ENCODE results near the gene SSU72. TPM values are rescaled to one million over a fixed set of nuclear protein-coding genes. Genes with fewer than 3 reads are reported as not detected.

The SSU72 gene
- total and polyA plus RNA-seq, 2 donors (not counting 3 experiments of a cell fraction or from before 2014, with no cell fraction given), result 85.9 to 129 TPM

DNA sequence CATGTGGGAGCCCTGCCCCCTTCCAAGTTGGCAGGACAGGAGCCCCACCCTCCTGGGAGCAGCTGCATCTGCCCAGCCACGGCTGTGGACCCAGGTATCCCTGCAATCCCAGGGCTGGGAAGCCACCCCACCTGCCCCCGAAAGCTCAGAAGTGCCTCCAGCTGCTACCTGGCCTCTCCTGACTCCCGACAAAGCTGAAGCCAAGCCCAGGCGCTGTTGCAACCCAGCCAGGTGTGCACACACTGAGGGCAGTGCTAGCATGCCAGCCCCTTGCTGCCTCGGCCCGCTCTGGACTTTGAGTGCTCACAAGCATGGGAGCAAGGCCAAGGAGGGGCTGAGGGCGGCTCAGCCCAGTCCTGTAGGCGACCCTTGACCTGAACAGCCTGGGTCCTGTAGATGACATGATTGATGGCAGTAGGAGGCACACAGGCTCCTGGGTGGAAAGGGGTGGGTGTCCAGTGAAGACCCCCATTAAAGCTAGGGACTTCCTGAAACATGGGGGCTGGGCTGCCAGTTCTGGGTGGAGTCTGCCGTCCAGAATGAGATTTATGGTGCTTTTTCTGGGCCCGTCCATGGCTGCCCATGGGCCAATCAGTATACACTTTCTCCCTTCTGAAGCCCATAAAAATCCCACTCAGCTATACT, 2.8 kb upstream of the SSU72 start:
- H3K4me2 ChIP-seq (ENCODE audit: insufficient read depth, low read length), result no peak overlapping the region
- H3K27me3 ChIP-seq (ENCODE audit: control insufficient read depth in 2 of 2, insufficient read depth in 2 of 2, low read length in 2 of 2), result peaks cover under 1 to 1% of the 10 kb centered on the region in 2 experiments
- peaks cover 12% of the 10 kb centered on the region for H3K4me1 ChIP-seq (ENCODE audit: control insufficient read depth, extremely low read depth, insufficient read depth, low read length)
- intact Hi-C loops (cut with micrococcal nuclease) (no loop called here), dilution Hi-C loops (cut with MboI; ENCODE audit: extremely low pct_ligation_motif_present, low sequenced_read_pairs) (no loop called here)
- BruUV-seq (replicated peaks), result no TSS peak
- no peak overlapping the region for H2AFZ ChIP-seq (ENCODE audit: low read depth, low read length)
- no peak overlapping the region for H3K27ac ChIP-seq (ENCODE audit: insufficient read depth, low read depth, low read length)
- peaks cover 19% of the 10 kb centered on the region for H3K79me2 ChIP-seq (ENCODE audit: control insufficient read depth, insufficient read depth, low read length)
- ChIA-PET CTCF (interaction anchor here (1.6 to 1.9 kb wide), 3 partner anchors 9 to 36 kb away, joined by 5 to 6 read pairs (median 6); no protein-coding TSS in a partner anchor), POLR2A (no interaction called here)
- no peaks in the 10 kb centered on the region for H3K9me3 ChIP-seq (replicated peaks; ENCODE audit: control insufficient read depth, insufficient read depth, low read length)
- H3K36me3 ChIP-seq (ENCODE audit: control insufficient read depth in 2 of 2, extremely low read depth in 1 of 2, insufficient read depth in 2 of 2, low read length in 2 of 2), result no peaks in the 10 kb centered on the region
- TF ChIP-seq FOS (IDR thresholded peaks at IDR 0.05; ENCODE audit: borderline replicate concordance, insufficient read depth, low read length) (no peak), POLR2A (IDR thresholded peaks at IDR 0.05; ENCODE audit: low read depth, low read length) (no peak), MYC (IDR thresholded peaks at IDR 0.05; ENCODE audit: low read depth, low read length) (no peak), JUN (IDR thresholded peaks at IDR 0.05; ENCODE audit: borderline replicate concordance, insufficient read depth, insufficient read length, low read depth) (no peak)
- TF ChIP-seq, protein P1, sequence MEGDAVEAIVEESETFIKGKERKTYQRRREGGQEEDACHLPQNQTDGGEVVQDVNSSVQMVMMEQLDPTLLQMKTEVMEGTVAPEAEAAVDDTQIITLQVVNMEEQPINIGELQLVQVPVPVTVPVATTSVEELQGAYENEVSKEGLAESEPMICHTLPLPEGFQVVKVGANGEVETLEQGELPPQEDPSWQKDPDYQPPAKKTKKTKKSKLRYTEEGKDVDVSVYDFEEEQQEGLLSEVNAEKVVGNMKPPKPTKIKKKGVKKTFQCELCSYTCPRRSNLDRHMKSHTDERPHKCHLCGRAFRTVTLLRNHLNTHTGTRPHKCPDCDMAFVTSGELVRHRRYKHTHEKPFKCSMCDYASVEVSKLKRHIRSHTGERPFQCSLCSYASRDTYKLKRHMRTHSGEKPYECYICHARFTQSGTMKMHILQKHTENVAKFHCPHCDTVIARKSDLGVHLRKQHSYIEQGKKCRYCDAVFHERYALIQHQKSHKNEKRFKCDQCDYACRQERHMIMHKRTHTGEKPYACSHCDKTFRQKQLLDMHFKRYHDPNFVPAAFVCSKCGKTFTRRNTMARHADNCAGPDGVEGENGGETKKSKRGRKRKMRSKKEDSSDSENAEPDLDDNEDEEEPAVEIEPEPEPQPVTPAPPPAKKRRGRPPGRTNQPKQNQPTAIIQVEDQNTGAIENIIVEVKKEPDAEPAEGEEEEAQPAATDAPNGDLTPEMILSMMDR (IDR thresholded peaks at IDR 0.05; ENCODE audit: extremely low read depth in 1 of 2, insufficient read depth in 1 of 2, low read depth in 1 of 2, low read length in 2 of 2), result no peak
- FAIRE-seq (no peak), DNase-seq (ENCODE audit: low read depth, low spot score) (no peak)
- H3K9me1 ChIP-seq (replicated peaks; ENCODE audit: control insufficient read depth, extremely low read depth, insufficient read depth, low read length), result no peaks in the 10 kb centered on the region
- no peak overlapping the region for H3K9ac ChIP-seq (replicated peaks; ENCODE audit: extremely low read depth, insufficient read depth, low read length)
- no peaks in the 10 kb centered on the region for H4K20me1 ChIP-seq (replicated peaks; ENCODE audit: control insufficient read depth, extremely low read depth, insufficient read depth, low read length)
- H3K4me3 ChIP-seq (replicated peaks in 1 of 3; ENCODE audit: insufficient read depth in 1 of 3, low read depth in 1 of 3, low read length in 3 of 3), result no peak overlapping the region
